Measurements from ENCODE around the gene DLG5. TPM values are rescaled to one million over a fixed set of nuclear protein-coding genes. Genes with fewer than 3 reads are reported as not detected.
"Not testable (repeated sequence)": the region's sequence is repeated elsewhere in the genome, so short reads cannot be mapped to it uniquely, and the experiment has no call there.

DLG5 gene
- total RNA-seq, 1 experiment from 2014 or later: 0.19 TPM

DNA sequence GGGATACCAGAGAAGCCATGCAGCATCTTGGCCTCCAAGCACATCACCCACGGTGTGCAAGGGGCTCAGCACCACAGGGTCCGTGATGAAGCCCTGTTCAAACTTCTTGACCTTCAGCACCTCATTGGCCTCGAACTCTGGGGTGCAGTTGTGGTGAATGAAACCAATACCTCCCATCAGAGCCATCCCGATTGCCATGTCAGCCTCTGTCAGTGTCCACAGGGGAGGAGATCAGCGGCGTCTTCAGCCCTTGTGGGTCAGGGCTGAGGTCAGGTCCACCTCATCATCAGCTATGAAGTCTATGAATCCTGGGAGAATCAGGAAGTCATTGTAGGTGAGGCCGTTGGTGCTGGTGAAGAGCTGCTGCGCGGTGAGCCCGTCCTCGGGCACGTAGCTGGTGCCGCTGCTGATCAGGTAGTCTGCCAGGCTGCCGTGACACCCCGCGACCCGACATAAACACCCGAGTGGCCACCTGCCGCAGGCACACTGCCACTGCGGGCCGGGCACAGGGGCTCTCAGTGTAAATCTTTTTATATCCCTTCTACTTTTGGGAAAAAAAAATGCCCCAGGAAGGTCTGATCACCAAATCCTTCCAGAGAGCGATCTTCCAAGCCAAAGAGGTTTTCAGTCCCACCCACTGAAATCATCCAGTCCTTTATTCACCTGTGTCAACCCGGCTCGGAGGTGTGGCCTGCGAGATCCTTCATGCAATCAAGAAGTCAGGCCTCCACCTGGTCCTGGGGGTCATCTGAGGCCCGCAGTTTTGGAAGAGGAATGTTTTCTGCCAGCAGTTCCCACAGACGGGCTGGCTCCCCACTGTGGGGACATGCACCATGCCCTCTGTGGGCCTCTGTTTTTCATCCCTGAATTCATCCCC is 144.9 kb downstream of the DLG5 start:
- Histone ChIP-seq H3K36me3 (ENCODE audit: insufficient read depth, low read length) (no peaks in the 10 kb centered on the region), H2AFZ (ENCODE audit: low read length) (no peak overlapping the region), H3K9me2 (replicated peaks; ENCODE audit: insufficient read depth, low read length) (no peaks in the 10 kb centered on the region), H3K9ac (ENCODE audit: low read length) (no peak overlapping the region), H3K27me3 (ENCODE audit: low read length) (no peaks in the 10 kb centered on the region), H3K9me3 (ENCODE audit: low read length) (no peaks in the 10 kb centered on the region), H3K79me2 (ENCODE audit: low read length) (no peaks in the 10 kb centered on the region), H3K4me2 (ENCODE audit: low read depth, low read length, poor library complexity, severe bottlenecking) (no peak overlapping the region), H4K20me1 (ENCODE audit: insufficient read depth, low read depth, low read length) (no peaks in the 10 kb centered on the region), H3K4me1 (ENCODE audit: low read length) (no peaks in the 10 kb centered on the region), H3K27ac (ENCODE audit: low read length) (no peak overlapping the region), H3K4me3 (ENCODE audit: low read length) (no peak overlapping the region)
- DNase-seq: no peak

DNA sequence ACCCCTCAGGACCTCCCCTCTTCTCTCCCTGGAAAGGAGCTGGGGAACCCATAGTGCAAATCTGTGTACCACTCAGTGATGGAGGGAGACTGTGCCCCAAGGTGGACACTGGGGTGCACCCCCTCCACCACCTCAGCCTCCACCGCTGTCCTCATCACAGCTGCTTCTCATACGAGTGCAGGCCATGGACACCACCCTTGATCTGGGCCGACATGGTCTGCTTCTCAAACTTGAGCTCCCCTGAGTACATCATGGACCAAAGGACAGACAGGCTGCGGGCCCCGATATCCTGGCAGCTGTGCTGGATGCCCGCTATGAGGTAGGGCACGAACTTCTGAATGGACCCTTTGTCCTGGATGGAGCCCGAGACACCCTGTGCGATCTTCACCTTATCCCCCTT is 146.4 kb downstream of the DLG5 start:
- Histone ChIP-seq H3K9ac (ENCODE audit: low read length) (no peak overlapping the region), H3K79me2 (ENCODE audit: low read length) (no peaks in the 10 kb centered on the region), H4K20me1 (ENCODE audit: insufficient read depth, low read depth, low read length) (no peaks in the 10 kb centered on the region), H3K4me2 (ENCODE audit: low read depth, low read length, poor library complexity, severe bottlenecking) (no peak overlapping the region), H3K9me3 (ENCODE audit: low read length) (no peaks in the 10 kb centered on the region), H3K27ac (ENCODE audit: low read length) (no peak overlapping the region), H3K4me1 (ENCODE audit: low read length) (no peaks in the 10 kb centered on the region), H3K36me3 (ENCODE audit: insufficient read depth, low read length) (no peaks in the 10 kb centered on the region), H3K4me3 (ENCODE audit: low read length) (no peak overlapping the region), H3K27me3 (ENCODE audit: low read length) (no peaks in the 10 kb centered on the region), H3K9me2 (replicated peaks; ENCODE audit: insufficient read depth, low read length) (no peaks in the 10 kb centered on the region), H2AFZ (ENCODE audit: low read length) (no peak overlapping the region)
- DNase-seq: no peak

DNA sequence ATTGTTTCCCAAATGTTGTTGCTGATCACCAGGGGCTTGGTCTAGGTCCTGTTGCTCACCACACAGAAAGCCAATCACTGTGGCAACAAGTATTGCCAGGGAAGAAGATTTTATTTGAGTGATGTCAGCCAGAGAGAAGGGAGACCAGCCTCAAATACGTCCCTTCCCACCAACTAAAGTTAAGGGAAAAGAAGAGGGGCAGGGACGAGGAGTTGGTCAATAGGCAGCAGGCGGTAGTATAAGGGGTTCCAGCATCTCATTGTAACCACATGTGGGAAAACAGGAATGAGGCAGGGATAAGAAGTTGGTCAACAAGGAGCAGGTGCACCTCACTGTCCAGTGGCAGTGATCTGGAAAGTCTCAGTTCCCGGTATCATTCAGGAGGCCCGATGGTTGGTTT is 150.1 kb downstream of the DLG5 start:
- Histone ChIP-seq H3K4me2 (ENCODE audit: low read depth, low read length, poor library complexity, severe bottlenecking) (no peak overlapping the region), H3K27ac (ENCODE audit: low read length) (no peak overlapping the region), H3K9me3 (ENCODE audit: low read length) (no peaks in the 10 kb centered on the region), H3K9ac (ENCODE audit: low read length) (no peak overlapping the region), H3K9me2 (replicated peaks; ENCODE audit: insufficient read depth, low read length) (no peaks in the 10 kb centered on the region), H4K20me1 (ENCODE audit: insufficient read depth, low read depth, low read length) (no peaks in the 10 kb centered on the region), H3K4me1 (ENCODE audit: low read length) (no peaks in the 10 kb centered on the region), H3K27me3 (ENCODE audit: low read length) (no peaks in the 10 kb centered on the region; the same call in 1 of the 2 replicates), H3K36me3 (ENCODE audit: insufficient read depth, low read length) (no peaks in the 10 kb centered on the region), H3K79me2 (ENCODE audit: low read length) (no peaks in the 10 kb centered on the region), H3K4me3 (ENCODE audit: low read length) (no peak overlapping the region), H2AFZ (ENCODE audit: low read length) (no peak overlapping the region)
- no peak for DNase-seq

DNA sequence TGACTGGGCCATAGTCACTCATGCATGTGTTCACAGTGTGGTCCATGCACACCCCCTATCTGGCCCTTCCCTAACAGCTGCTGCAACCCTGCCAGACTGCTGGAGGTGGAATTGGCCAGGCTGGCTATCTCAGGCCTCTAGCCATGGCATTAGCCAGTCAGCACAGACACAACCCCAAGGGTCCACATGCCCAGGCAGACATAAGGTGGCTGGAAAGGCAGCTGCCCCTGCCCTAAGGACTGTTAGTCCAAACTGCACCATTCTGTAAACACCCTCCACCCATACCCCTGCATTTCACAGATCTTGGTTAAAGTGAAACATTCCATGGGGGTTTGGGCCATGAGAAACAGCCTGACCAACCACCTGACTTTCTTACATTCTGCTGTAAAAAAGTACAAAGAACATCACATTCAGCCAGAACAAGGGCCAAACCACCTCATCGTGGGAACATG is 151.6 kb downstream of the DLG5 start:
- Histone ChIP-seq H3K9ac (ENCODE audit: low read length) (no peak overlapping the region), H3K4me3 (ENCODE audit: low read length) (no peak overlapping the region), H3K9me3 (ENCODE audit: low read length) (no peaks in the 10 kb centered on the region), H3K9me2 (replicated peaks; ENCODE audit: insufficient read depth, low read length) (no peaks in the 10 kb centered on the region), H3K79me2 (ENCODE audit: low read length) (no peaks in the 10 kb centered on the region), H3K27ac (ENCODE audit: low read length) (no peak overlapping the region), H2AFZ (ENCODE audit: low read length) (no peak overlapping the region), H3K4me1 (ENCODE audit: low read length) (no peaks in the 10 kb centered on the region), H3K36me3 (ENCODE audit: insufficient read depth, low read length) (no peaks in the 10 kb centered on the region), H4K20me1 (ENCODE audit: insufficient read depth, low read depth, low read length) (no peaks in the 10 kb centered on the region), H3K27me3 (ENCODE audit: low read length) (no peaks in the 10 kb centered on the region; the same call in 1 of the 2 replicates), H3K4me2 (ENCODE audit: low read depth, low read length, poor library complexity, severe bottlenecking) (no peak overlapping the region)
- no peak for DNase-seq

DNA sequence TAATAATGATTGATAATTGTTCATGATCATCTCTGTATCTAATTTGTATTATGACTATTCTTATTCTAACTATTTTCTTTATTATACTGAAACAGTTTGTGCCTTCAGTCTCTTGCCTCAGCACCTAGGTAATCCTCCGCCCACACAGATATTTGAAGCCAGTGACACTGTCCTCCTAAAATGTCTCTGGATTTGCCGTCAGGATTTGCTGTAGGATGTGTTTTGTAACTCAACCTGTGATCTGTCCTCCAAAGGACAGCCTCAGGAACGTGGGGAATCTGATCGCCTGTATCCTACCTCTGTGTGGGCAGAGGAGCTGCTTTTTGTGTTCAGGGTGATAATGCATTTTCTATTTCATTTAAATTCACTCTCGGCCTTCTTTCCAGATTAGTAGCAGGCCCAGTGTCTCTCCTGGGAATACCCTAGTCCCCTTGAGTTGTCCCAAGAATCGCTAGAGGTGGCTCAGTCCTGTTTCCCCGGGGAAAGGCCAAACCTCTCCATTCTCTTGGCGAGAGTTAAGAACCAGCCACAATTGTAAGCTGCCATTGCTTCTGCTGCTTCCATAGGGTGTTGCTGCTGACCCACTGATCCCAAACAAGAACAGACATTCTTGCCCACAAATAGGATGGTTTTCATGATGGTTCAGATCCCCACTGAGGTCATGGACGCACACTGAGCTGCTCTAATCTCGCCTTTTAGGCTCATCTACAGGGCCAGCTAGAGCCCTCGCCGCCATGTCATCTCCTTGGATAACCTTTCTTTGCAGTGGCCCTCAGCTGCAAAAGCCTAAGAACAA is 152.7 kb downstream of the DLG5 start:
- no peaks in the 10 kb centered on the region for H3K9me2 ChIP-seq (replicated peaks; ENCODE audit: insufficient read depth, low read length)
- no peaks in the 10 kb centered on the region for H4K20me1 ChIP-seq (ENCODE audit: insufficient read depth, low read depth, low read length)
- H2AFZ ChIP-seq (ENCODE audit: low read length): no peak overlapping the region
- H3K9ac ChIP-seq (ENCODE audit: low read length): no peak overlapping the region
- no peak for DNase-seq
- H3K27me3 ChIP-seq (ENCODE audit: low read length): no peaks in the 10 kb centered on the region; the same call in 1 of the 2 replicates
- H3K4me3 ChIP-seq (ENCODE audit: low read length): no peak overlapping the region
- H3K4me2 ChIP-seq (ENCODE audit: low read depth, low read length, poor library complexity, severe bottlenecking): no peak overlapping the region
- H3K79me2 ChIP-seq (ENCODE audit: low read length): no peaks in the 10 kb centered on the region
- no peak overlapping the region for H3K27ac ChIP-seq (ENCODE audit: low read length)
- no peaks in the 10 kb centered on the region for H3K9me3 ChIP-seq (ENCODE audit: low read length)
- no peaks in the 10 kb centered on the region for H3K4me1 ChIP-seq (ENCODE audit: low read length)
- no peaks in the 10 kb centered on the region for H3K36me3 ChIP-seq (ENCODE audit: insufficient read depth, low read length)

DNA sequence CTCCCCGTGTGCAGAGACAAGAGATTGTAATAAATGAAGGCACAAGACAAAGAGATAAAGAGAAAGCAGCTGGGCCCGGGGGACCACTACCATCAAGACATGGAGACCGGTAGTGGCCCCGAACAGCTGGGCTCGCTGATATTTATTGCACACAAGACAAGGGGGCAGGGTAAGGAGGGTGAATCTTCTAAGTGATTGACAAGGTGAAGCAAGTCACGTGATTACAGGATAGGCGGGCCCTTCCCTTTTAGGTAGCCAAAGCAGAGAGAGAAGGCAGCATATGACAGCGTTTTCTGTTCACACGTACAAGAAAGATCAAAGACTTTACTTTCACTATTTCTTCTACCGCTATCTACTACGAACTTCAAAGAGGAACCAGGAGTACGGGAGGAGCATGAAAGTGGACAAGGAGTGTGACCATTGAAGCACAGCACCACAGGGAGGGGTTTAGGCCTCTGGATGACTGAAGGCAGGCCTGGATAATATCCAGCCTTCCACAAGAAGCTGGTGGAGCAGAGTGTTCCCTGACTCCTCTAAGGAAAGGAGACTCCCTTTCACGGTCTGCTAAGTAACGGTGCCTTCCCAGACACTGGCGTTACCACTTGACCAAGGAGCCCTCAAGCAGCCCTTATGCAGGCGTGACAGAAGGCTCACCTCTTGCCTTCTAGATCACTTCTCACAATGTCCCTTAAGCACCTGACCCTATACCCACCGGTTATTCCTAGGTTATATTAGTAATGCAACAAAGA is 153.5 kb downstream of the DLG5 start:
- not testable (repeated sequence) for H3K27me3 ChIP-seq (ENCODE audit: low read length); H3K36me3 ChIP-seq (ENCODE audit: insufficient read depth, low read length); H3K9me2 ChIP-seq (replicated peaks; ENCODE audit: insufficient read depth, low read length); H3K4me1 ChIP-seq (ENCODE audit: low read length); H3K9me3 ChIP-seq (ENCODE audit: low read length); H2AFZ ChIP-seq (ENCODE audit: low read length); H3K4me2 ChIP-seq (ENCODE audit: low read depth, low read length, poor library complexity, severe bottlenecking); H3K27ac ChIP-seq (ENCODE audit: low read length); DNase-seq; H4K20me1 ChIP-seq (ENCODE audit: insufficient read depth, low read depth, low read length); H3K4me3 ChIP-seq (ENCODE audit: low read length); H3K9ac ChIP-seq (ENCODE audit: low read length); H3K79me2 ChIP-seq (ENCODE audit: low read length)

DNA sequence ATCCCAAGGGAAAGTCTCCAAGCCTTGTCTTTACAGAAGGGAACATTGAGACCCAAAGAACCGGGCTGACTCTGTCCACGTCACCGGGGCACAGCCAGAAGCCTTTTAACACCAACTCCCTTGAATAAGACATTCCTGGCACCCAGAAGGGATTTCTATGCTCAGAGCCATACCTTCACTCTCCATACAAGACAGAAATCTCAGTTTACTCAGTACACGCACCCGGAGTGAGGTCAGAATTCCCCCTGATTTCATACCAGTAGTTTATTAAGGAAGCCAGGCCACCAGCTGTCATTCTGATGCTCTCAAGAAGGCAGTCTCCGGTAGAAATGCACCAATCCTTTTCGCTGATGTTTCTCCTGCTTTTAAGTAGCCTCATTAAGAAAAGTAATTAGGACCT is 154.7 kb downstream of the DLG5 start:
- H3K36me3 ChIP-seq (ENCODE audit: insufficient read depth, low read length): no peaks in the 10 kb centered on the region
- H3K27me3 ChIP-seq (ENCODE audit: low read length): no peaks in the 10 kb centered on the region; the same call in 1 of the 2 replicates
- H3K4me2 ChIP-seq (ENCODE audit: low read depth, low read length, poor library complexity, severe bottlenecking): no peak overlapping the region
- no peak for DNase-seq
- H2AFZ ChIP-seq (ENCODE audit: low read length): no peak overlapping the region
- no peak overlapping the region for H3K27ac ChIP-seq (ENCODE audit: low read length)
- no peak overlapping the region for H3K9ac ChIP-seq (ENCODE audit: low read length)
- H3K9me3 ChIP-seq (ENCODE audit: low read length): no peaks in the 10 kb centered on the region
- H3K4me3 ChIP-seq (ENCODE audit: low read length): no peak overlapping the region
- no peaks in the 10 kb centered on the region for H3K4me1 ChIP-seq (ENCODE audit: low read length)
- H3K79me2 ChIP-seq (ENCODE audit: low read length): no peaks in the 10 kb centered on the region
- H3K9me2 ChIP-seq (replicated peaks; ENCODE audit: insufficient read depth, low read length): no peaks in the 10 kb centered on the region
- H4K20me1 ChIP-seq (ENCODE audit: insufficient read depth, low read depth, low read length): no peaks in the 10 kb centered on the region

DNA sequence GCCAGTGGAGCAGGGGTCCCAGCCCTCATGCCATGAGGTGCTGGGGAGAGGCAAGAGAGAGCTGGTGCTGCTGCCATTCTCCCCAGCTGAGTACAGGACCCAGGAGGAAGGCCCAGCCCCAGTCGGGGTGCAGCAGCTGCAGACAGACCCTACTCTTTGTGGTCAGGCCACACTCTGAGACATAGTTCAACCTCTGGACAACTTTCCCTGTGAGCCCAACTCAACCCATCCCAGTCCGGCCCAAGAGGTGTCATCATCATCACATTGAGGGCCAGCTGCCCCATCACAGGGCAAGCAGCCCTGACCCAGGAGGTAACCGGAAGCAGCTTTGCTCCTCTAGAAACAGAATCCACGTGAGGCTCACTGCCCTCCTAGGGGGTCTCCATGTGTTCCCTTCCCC is 155.1 kb downstream of the DLG5 start:
- H3K79me2 ChIP-seq (ENCODE audit: low read length): no peaks in the 10 kb centered on the region
- no peak overlapping the region for H3K27ac ChIP-seq (ENCODE audit: low read length)
- no peaks in the 10 kb centered on the region for H3K36me3 ChIP-seq (ENCODE audit: insufficient read depth, low read length)
- H3K4me3 ChIP-seq (ENCODE audit: low read length): no peak overlapping the region
- no peaks in the 10 kb centered on the region for H4K20me1 ChIP-seq (ENCODE audit: insufficient read depth, low read depth, low read length)
- H2AFZ ChIP-seq (ENCODE audit: low read length): no peak overlapping the region
- no peaks in the 10 kb centered on the region for H3K4me1 ChIP-seq (ENCODE audit: low read length)
- no peak for DNase-seq
- no peaks in the 10 kb centered on the region for H3K9me3 ChIP-seq (ENCODE audit: low read length)
- H3K27me3 ChIP-seq (ENCODE audit: low read length): no peaks in the 10 kb centered on the region; the same call in 1 of the 2 replicates
- H3K9me2 ChIP-seq (replicated peaks; ENCODE audit: insufficient read depth, low read length): no peaks in the 10 kb centered on the region
- no peak overlapping the region for H3K9ac ChIP-seq (ENCODE audit: low read length)
- no peak overlapping the region for H3K4me2 ChIP-seq (ENCODE audit: low read depth, low read length, poor library complexity, severe bottlenecking)
